Measurements from ENCODE around the gene TXNDC5. TPM values are rescaled to one million over a fixed set of nuclear protein-coding genes. Genes with fewer than 3 reads are reported as not detected.

The TXNDC5 gene
- polyA plus RNA-seq, 1 donor from 2014 or later, result 37.7 TPM

DNA sequence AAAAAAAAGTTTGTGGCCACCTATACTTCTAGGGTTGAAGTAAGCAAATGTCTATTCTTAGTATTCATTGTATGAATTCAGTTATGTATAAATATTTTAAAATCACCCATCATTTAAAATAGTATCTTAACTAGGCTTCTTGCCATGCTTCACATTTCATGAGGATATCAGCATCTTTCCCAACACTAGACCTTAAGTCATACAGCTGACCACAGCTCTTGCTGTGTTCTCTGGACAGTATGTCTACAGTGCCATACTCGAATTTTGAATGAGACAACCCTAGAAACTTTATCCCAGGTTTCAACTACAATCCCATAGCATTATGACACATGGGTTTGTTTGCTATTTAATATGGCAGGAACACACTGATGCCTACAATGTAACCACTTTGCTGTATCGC is 5.2 kb downstream of the TXNDC5 start:
- Histone ChIP-seq H3K27me3 (ENCODE audit: insufficient read depth, low read depth, low read length) (no peaks in the 10 kb centered on the region), H3K4me2 (ENCODE audit: low read length) (no peak overlapping the region), H3K9ac (ENCODE audit: low read length) (no peak overlapping the region), H3K9me3 (ENCODE audit: low read length) (no peaks in the 10 kb centered on the region), H3K36me3 (ENCODE audit: insufficient read depth, low read length) (peaks cover 6% of the 10 kb centered on the region), H3F3A (ENCODE audit: insufficient read depth, low read length, poor library complexity, severe bottlenecking) (no peaks in the 10 kb centered on the region), H3K9me2 (ENCODE audit: insufficient read depth, low read length) (no peaks in the 10 kb centered on the region), H3K79me2 (replicated peaks; ENCODE audit: insufficient read depth, low read length) (peaks cover 5% of the 10 kb centered on the region), H3K27ac (ENCODE audit: low read length) (no peak overlapping the region), H3K4me3 (ENCODE audit: low read length) (no peak overlapping the region), H2AFZ (ENCODE audit: low read depth, low read length) (no peak overlapping the region), H4K20me1 (ENCODE audit: insufficient read depth) (no peaks in the 10 kb centered on the region)
- TF ChIP-seq EZH2 (IDR thresholded peaks at IDR 0.05; ENCODE audit: borderline replicate concordance, insufficient read depth, low read length, poor library complexity, severe bottlenecking) (no peak), RAD21 (conservative IDR thresholded peaks at IDR 0.05) (no peak), EP300 (conservative IDR thresholded peaks at IDR 0.05; ENCODE audit: poor library complexity, severe bottlenecking) (no peak), TAF1 (IDR thresholded peaks at IDR 0.05; ENCODE audit: low read depth) (no peak), REST (IDR thresholded peaks at IDR 0.05; ENCODE audit: borderline replicate concordance) (no peak), CTCF (IDR thresholded peaks at IDR 0.05; ENCODE audit: poor library complexity, severe bottlenecking) (no peak), POLR2AphosphoS5 (IDR thresholded peaks at IDR 0.05) (no peak), MXI1 (conservative IDR thresholded peaks at IDR 0.05; ENCODE audit: poor library complexity, severe bottlenecking) (no peak), SMC3 (conservative IDR thresholded peaks at IDR 0.05; ENCODE audit: poor library complexity) (no peak)

DNA sequence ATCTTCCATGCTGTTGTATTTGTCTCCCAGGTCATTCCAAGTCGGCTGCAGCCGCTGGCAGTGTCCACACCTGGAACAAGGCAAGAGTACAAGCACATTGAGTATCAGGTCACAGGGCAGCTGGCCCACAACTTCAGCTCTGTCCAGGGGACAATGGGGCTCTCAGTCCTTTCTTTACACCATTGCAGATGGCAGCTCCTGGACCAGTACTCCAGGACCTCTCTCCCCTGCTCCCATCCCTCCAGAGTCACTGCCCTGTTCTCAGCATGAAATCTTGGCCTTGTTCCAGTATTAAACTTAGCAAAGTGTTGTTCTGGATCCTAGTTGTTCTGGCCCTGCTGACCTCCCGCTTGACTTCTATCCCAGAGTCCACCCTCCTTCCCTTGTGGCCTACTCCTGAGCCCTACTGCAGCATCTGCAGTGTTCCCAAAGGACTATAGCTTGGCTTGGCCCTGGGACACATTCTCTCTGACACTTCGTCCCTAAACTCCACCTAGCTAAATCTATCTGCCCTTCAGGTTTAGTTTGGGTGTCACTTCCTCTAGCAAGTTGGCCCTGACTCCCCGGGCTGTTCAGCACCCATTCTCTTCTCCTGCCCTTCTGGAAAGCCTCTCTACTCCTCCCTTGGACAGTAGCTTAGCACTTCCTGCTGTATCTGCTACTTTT is 5.8 kb downstream of the TXNDC5 start:
- no peaks in the 10 kb centered on the region for H3F3A ChIP-seq (ENCODE audit: insufficient read depth, low read length, poor library complexity, severe bottlenecking)
- TF ChIP-seq MXI1 (conservative IDR thresholded peaks at IDR 0.05; ENCODE audit: poor library complexity, severe bottlenecking) (no peak), TAF1 (IDR thresholded peaks at IDR 0.05; ENCODE audit: low read depth) (no peak), REST (IDR thresholded peaks at IDR 0.05; ENCODE audit: borderline replicate concordance) (no peak), EZH2 (IDR thresholded peaks at IDR 0.05; ENCODE audit: borderline replicate concordance, insufficient read depth, low read length, poor library complexity, severe bottlenecking) (no peak), EP300 (conservative IDR thresholded peaks at IDR 0.05; ENCODE audit: poor library complexity, severe bottlenecking) (no peak), RAD21 (conservative IDR thresholded peaks at IDR 0.05) (no peak)
- H3K9ac ChIP-seq (ENCODE audit: low read length), result no peak overlapping the region
- H3K4me2 ChIP-seq (ENCODE audit: low read length), result no peak overlapping the region
- no peak overlapping the region for H2AFZ ChIP-seq (ENCODE audit: low read depth, low read length)
- no peak overlapping the region for H3K4me3 ChIP-seq (ENCODE audit: low read length)
- no peaks in the 10 kb centered on the region for H3K9me3 ChIP-seq (ENCODE audit: low read length)
- no peaks in the 10 kb centered on the region for H3K9me2 ChIP-seq (ENCODE audit: insufficient read depth, low read length)
- peaks cover 6% of the 10 kb centered on the region for H3K36me3 ChIP-seq (ENCODE audit: insufficient read depth, low read length)
- H3K27ac ChIP-seq (ENCODE audit: low read length), result no peak overlapping the region
- no peaks in the 10 kb centered on the region for H3K27me3 ChIP-seq (ENCODE audit: insufficient read depth, low read depth, low read length)
- peaks cover 5% of the 10 kb centered on the region for H3K79me2 ChIP-seq (replicated peaks; ENCODE audit: insufficient read depth, low read length)
- no peaks in the 10 kb centered on the region for H4K20me1 ChIP-seq (ENCODE audit: insufficient read depth)

Measured in neural cell (in vitro differentiated cells).